HepG2 (cell line): ENCODE measurements around the gene MTCH1. TPM values are rescaled to one million over a fixed set of nuclear protein-coding genes. Genes with fewer than 3 reads are reported as not detected.
A peak's percentile ranks its signal among the peaks of the same experiment; 100 is the strongest.

Source experiments
- BCL3 ChIP-seq: sonication (generic); formaldehyde crosslinking; IDR thresholded peaks from 2 replicates; pipeline ENCODE4 v1.5.1; 2020; ENCODE audit warnings: mild to moderate bottlenecking, missing genetic modification reagents, moderate library complexity
- E2F2 ChIP-seq: sonication (generic); formaldehyde crosslinking; IDR thresholded peaks from 2 replicates; pipeline ENCODE4 v1.4.0; 2020; ENCODE audit warnings: missing genetic modification reagents, borderline replicate concordance
- ELF4 ChIP-seq: sonication (generic); formaldehyde crosslinking; IDR thresholded peaks from 2 replicates; pipeline ENCODE4 v1.5.0; 2020; ENCODE audit warnings: missing genetic modification reagents, mild to moderate bottlenecking, moderate library complexity, borderline replicate concordance
- HNF4A ChIP-seq: sonication (generic); formaldehyde crosslinking; IDR thresholded peaks from 2 replicates; pipeline ENCODE4 v1.4.0; 2020; ENCODE audit warnings: missing genetic modification reagents
- HOXD1 ChIP-seq: sonication (generic); formaldehyde crosslinking; IDR thresholded peaks from 2 replicates; pipeline ENCODE4 v1.5.0; 2020; ENCODE audit warnings: missing genetic modification reagents
- MLXIP ChIP-seq: sonication (generic); formaldehyde crosslinking; IDR thresholded peaks from 2 replicates; pipeline ENCODE4 v1.9.0; 2021; ENCODE audit warnings: missing genetic modification reagents, borderline replicate concordance
- MZF1 ChIP-seq: sonication (generic); formaldehyde crosslinking; IDR thresholded peaks from 2 replicates; pipeline ENCODE4 v1.8.1; 2023; ENCODE audit warnings: mild to moderate bottlenecking, missing genetic modification reagents, borderline replicate concordance
- PHF5A ChIP-seq: IDR thresholded peaks from one replicate; pipeline ENCODE4 v1.6.1; 2018; ENCODE audit warnings: low read depth, missing genetic modification reagents; ENCODE audit not compliant: unreplicated experiment
- SMAD1 ChIP-seq: sonication (generic); formaldehyde crosslinking; IDR thresholded peaks from 2 replicates; pipeline ENCODE4 v1.4.0; 2020; ENCODE audit warnings: missing genetic modification reagents, low read depth, mild to moderate bottlenecking, borderline replicate concordance
- STAT5B ChIP-seq: sonication (generic); formaldehyde crosslinking; IDR thresholded peaks from 2 replicates; pipeline ENCODE4 v1.4.0; 2020; ENCODE audit warnings: missing genetic modification reagents
- ZNF18 ChIP-seq: sonication (generic); formaldehyde crosslinking; IDR thresholded peaks from 2 replicates; pipeline ENCODE4 v1.8.0; 2022; ENCODE audit warnings: mild to moderate bottlenecking, missing genetic modification reagents; ENCODE audit not compliant: insufficient replicate concordance
- ZNF614 ChIP-seq: IDR thresholded peaks from 2 replicates; pipeline ENCODE4 v1.6.1; 2018; ENCODE audit warnings: missing biosample characterization, missing genetic modification reagents, inconsistent platforms, borderline replicate concordance
- polyA plus RNA-seq, 8 experiments: library from polyadenylated mRNA; depleted of rRNA in 3 of 8; stranded (reverse) in 7 of 8; unstranded in 1 of 8; fragments of >200 nt; fragmentation: Illumina TruSeq in 4 of 8; extraction: Trizol in 4 of 8; gene quantifications; 2 replicates each; pipeline versions ENCODE4 v1.2.1 to v1.2.3, GENCODE V29; 2011 to 2016; ENCODE audit warnings: low read depth in 4 of 8, missing spikeins in 1 of 8, mixed read lengths in 1 of 8; ENCODE audit not compliant: insufficient read depth in 1 of 8
- total RNA-seq, 5 experiments: library from RNA; depleted of rRNA; stranded (reverse); fragments of >200 nt; fragmentation: Illumina TruSeq; extraction: Trizol; gene quantifications; 2 replicates each; pipeline ENCODE4 v1.2.3, GENCODE V29; 2016; ENCODE audit warnings: low read depth in 1 of 5
- TF ChIP-seq, protein P1 (sequence below), 2 experiments: fragments of 450-650 bp in 1 of 2; sonication (generic) in 1 of 2; formaldehyde crosslinking; IDR thresholded peaks; 2 replicates each; pipeline versions ENCODE4 v1.5.0 to v1.8.0; 2020 to 2022; ENCODE audit warnings: mild to moderate bottlenecking in 1 of 2, missing genetic modification reagents in 1 of 2
- TF ChIP-seq, protein P2 (sequence below): sonication (generic); formaldehyde crosslinking; IDR thresholded peaks from 2 replicates; pipeline ENCODE4 v1.5.0; 2020; ENCODE audit warnings: mild to moderate bottlenecking, missing genetic modification reagents, borderline replicate concordance

Gene MTCH1
- total and polyA plus RNA-seq, 2 of the 13 experiments (the other 11 are each of a cell fraction or from before 2014, with no cell fraction given), result 86.2 to 144 TPM

- TF ChIP-seq HNF4A (CRISPR knock-in tag) (no peak), ZNF18 (CRISPR knock-in tag) (no peak), PHF5A (CRISPR knock-in tag) (peak; percentile 86), MLXIP (CRISPR knock-in tag) (peak; percentile 22; the same call in 1 of the 2 replicates), BCL3 (peak; percentile 82), ZNF614 (CRISPR knock-in tag) (peak; percentile 56), MZF1 (CRISPR knock-in tag) (no peak), SMAD1 (no peak), HOXD1 (no peak), ELF4 (CRISPR knock-in tag) (0 out of 2 replicates have a peak, but pooled peaks have one; percentile 60), STAT5B (CRISPR knock-in tag) (no peak), E2F2 (peak; percentile 74; the same call in 1 of the 2 replicates)
- TF ChIP-seq, protein P1, sequence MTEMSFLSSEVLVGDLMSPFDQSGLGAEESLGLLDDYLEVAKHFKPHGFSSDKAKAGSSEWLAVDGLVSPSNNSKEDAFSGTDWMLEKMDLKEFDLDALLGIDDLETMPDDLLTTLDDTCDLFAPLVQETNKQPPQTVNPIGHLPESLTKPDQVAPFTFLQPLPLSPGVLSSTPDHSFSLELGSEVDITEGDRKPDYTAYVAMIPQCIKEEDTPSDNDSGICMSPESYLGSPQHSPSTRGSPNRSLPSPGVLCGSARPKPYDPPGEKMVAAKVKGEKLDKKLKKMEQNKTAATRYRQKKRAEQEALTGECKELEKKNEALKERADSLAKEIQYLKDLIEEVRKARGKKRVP (CRISPR knock-in tag; IDR thresholded peaks at IDR 0.05), result 0 out of 4 replicates have a peak, but pooled peaks of 1 of the 2 experiments have one; percentile 55
- TF ChIP-seq, protein P2, sequence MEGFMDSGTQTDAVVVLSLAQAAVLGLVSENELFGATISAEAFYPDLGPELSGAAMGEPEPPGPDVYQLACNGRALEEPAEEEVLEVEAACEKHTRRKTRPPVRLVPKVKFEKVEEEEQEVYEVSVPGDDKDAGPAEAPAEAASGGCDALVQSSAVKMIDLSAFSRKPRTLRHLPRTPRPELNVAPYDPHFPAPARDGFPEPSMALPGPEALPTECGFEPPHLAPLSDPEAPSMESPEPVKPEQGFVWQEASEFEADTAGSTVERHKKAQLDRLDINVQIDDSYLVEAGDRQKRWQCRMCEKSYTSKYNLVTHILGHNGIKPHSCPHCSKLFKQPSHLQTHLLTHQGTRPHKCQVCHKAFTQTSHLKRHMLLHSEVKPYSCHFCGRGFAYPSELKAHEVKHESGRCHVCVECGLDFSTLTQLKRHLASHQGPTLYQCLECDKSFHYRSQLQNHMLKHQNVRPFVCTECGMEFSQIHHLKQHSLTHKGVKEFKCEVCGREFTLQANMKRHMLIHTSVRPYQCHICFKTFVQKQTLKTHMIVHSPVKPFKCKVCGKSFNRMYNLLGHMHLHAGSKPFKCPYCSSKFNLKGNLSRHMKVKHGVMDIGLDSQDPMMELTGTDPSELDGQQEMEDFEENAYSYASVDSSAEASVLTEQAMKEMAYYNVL, result no peak
Observed at GRCh38 chr6:36985808-36986703, at the start of gene MTCH1 (continued).
